Measurements from ENCODE around the gene CRYZL1.

CRYZL1 gene

DNA sequence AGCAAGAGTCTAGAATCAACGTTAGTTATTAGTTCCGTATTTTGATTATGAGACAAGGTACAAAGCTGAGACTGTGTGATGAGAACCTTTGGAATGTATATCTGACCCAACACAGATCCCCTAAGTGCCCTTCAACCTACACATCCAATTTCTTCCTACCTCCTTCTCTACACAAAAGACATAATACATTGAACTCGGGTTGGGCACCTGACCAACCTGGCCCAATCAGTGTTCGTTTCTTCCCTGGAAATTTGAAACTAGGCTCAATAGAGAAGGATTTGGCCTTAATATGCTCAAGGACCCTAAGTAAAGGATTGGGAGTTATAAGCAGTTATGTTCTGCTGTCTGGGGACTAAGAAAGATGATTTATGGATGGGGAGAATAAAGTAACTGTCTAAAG is 12.9 kb upstream of the CRYZL1 start:
- Histone ChIP-seq H3K9me2 (ENCODE audit: low read depth, low read length) (no peaks in the 10 kb centered on the region), H3K4me2 (ENCODE audit: low read length) (no peak overlapping the region), H3K4me1 (ENCODE audit: insufficient read depth, low read length, severe bottlenecking) (no peaks in the 10 kb centered on the region), H3K79me2 (ENCODE audit: insufficient read depth, low read length) (no peaks in the 10 kb centered on the region), H3F3A (ENCODE audit: insufficient read depth, low read length) (no peaks in the 10 kb centered on the region), H3K9me3 (ENCODE audit: low read length) (no peaks in the 10 kb centered on the region), H2AFZ (ENCODE audit: low read length) (no peak overlapping the region), H3K4me3 (ENCODE audit: low read depth, low read length, poor library complexity, severe bottlenecking) (no peak overlapping the region), H3K9ac (ENCODE audit: low read length) (no peak overlapping the region), H3K36me3 (ENCODE audit: insufficient read depth, low read length) (no peaks in the 10 kb centered on the region), H4K20me1 (ENCODE audit: insufficient read depth, low read length) (no peaks in the 10 kb centered on the region), H3K27me3 (ENCODE audit: insufficient read depth, low read length) (no peaks in the 10 kb centered on the region; the same call in 1 of the 2 replicates), H3K27ac (ENCODE audit: low read depth, low read length, poor library complexity, severe bottlenecking) (no peak overlapping the region)
- TF ChIP-seq, protein P1, sequence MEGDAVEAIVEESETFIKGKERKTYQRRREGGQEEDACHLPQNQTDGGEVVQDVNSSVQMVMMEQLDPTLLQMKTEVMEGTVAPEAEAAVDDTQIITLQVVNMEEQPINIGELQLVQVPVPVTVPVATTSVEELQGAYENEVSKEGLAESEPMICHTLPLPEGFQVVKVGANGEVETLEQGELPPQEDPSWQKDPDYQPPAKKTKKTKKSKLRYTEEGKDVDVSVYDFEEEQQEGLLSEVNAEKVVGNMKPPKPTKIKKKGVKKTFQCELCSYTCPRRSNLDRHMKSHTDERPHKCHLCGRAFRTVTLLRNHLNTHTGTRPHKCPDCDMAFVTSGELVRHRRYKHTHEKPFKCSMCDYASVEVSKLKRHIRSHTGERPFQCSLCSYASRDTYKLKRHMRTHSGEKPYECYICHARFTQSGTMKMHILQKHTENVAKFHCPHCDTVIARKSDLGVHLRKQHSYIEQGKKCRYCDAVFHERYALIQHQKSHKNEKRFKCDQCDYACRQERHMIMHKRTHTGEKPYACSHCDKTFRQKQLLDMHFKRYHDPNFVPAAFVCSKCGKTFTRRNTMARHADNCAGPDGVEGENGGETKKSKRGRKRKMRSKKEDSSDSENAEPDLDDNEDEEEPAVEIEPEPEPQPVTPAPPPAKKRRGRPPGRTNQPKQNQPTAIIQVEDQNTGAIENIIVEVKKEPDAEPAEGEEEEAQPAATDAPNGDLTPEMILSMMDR (IDR thresholded peaks at IDR 0.05; ENCODE audit: low read length) = no peak
- no peak for TF ChIP-seq EZH2 (IDR thresholded peaks at IDR 0.05; ENCODE audit: borderline replicate concordance, low read length)

DNA sequence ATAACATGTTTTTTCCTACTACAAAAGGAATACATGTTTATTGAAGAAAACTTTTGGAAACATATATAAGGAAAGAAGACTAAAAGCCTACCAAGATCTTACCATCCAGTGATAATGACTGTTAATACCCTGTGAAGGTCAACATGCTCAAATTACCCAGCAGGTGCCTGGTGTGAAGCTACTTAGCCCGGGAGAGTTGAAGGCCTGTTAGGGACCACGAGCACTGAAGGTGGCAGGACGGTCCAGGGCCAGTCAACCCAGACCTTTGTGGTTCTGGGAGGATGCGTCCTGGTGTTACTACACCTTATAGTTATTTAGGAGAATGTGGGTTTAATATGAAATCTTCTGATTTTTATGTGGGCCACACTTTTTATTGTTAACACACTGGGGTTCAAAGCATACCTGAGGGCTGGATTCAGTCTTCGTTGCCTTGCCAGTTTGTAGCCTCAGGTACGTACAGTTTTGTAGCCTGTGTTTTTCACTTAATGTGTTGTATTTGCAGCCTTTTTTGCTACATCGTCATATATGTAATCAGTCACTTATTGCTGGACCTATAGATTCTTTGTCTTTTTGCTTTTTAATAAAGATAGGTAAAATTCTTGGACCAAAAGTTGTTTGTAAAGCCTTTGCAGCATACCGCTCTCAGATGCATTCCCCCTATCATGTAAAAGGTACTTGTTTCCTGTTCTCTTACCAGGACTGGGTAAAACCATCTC is 10.6 kb upstream of the CRYZL1 start:
- Histone ChIP-seq H3K4me1 (ENCODE audit: insufficient read depth, low read length, severe bottlenecking) (no peaks in the 10 kb centered on the region), H4K20me1 (ENCODE audit: insufficient read depth, low read length) (no peaks in the 10 kb centered on the region), H3K36me3 (ENCODE audit: insufficient read depth, low read length) (no peaks in the 10 kb centered on the region), H3K27me3 (ENCODE audit: insufficient read depth, low read length) (peaks cover 5% of the 10 kb centered on the region; the same call in 1 of the 2 replicates), H3K9ac (ENCODE audit: low read length) (no peak overlapping the region), H3K4me3 (ENCODE audit: low read depth, low read length, poor library complexity, severe bottlenecking) (no peak overlapping the region), H3K79me2 (ENCODE audit: insufficient read depth, low read length) (no peaks in the 10 kb centered on the region), H2AFZ (ENCODE audit: low read length) (no peak overlapping the region), H3K27ac (ENCODE audit: low read depth, low read length, poor library complexity, severe bottlenecking) (no peak overlapping the region), H3K9me3 (ENCODE audit: low read length) (no peaks in the 10 kb centered on the region), H3F3A (ENCODE audit: insufficient read depth, low read length) (no peaks in the 10 kb centered on the region), H3K9me2 (ENCODE audit: low read depth, low read length) (no peaks in the 10 kb centered on the region), H3K4me2 (ENCODE audit: low read length) (no peak overlapping the region)
- TF ChIP-seq, protein P1 (IDR thresholded peaks at IDR 0.05; ENCODE audit: low read length) = no peak
- TF ChIP-seq EZH2 (IDR thresholded peaks at IDR 0.05; ENCODE audit: borderline replicate concordance, low read length) = no peak

DNA sequence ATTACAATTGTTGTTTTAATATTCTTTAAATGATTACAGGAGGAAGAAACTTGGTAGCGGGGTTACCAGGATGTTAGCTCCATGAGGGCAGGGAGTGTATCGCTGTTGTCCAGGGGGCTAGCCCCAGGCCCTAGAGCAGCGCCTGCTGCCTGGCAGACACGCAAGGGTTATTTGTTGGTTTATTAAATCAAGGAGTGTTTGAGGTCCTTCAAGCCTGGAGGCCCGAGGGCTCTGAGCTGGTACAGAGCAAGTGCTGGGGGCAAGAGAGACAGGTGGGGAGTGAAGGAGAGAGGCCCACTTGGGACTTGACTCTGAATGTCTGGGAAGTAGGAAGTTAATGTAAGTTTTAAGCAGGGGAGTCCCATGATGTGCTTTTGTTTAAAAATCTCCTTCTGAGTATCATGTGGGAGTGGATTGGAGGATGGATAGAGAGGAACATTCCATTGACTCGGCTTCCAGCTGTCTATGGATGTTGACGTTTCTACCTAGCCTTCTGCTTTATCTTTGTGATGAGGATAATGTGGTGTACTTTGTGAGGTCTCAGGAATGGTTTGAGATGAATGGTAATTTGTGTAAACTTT is 9.5 kb upstream of the CRYZL1 start:
- Histone ChIP-seq H3K36me3 (ENCODE audit: insufficient read depth, low read length) (no peaks in the 10 kb centered on the region), H3K4me1 (ENCODE audit: insufficient read depth, low read length, severe bottlenecking) (no peaks in the 10 kb centered on the region), H3K27ac (ENCODE audit: low read depth, low read length, poor library complexity, severe bottlenecking) (no peak overlapping the region)

More for the DNA sequence above, 9.5 kb upstream of the CRYZL1 start:
- Histone ChIP-seq H4K20me1 (ENCODE audit: insufficient read depth, low read length) (no peaks in the 10 kb centered on the region), H3K4me3 (ENCODE audit: low read depth, low read length, poor library complexity, severe bottlenecking) (no peak overlapping the region), H3K9me2 (ENCODE audit: low read depth, low read length) (no peaks in the 10 kb centered on the region), H3F3A (ENCODE audit: insufficient read depth, low read length) (no peaks in the 10 kb centered on the region), H3K9ac (ENCODE audit: low read length) (no peak overlapping the region), H3K27me3 (ENCODE audit: insufficient read depth, low read length) (peaks cover 5% of the 10 kb centered on the region; the same call in 1 of the 2 replicates), H2AFZ (ENCODE audit: low read length) (no peak overlapping the region), H3K79me2 (ENCODE audit: insufficient read depth, low read length) (no peaks in the 10 kb centered on the region), H3K4me2 (ENCODE audit: low read length) (no peak overlapping the region), H3K9me3 (ENCODE audit: low read length) (no peaks in the 10 kb centered on the region)
- TF ChIP-seq EZH2 (IDR thresholded peaks at IDR 0.05; ENCODE audit: borderline replicate concordance, low read length) = no peak
- TF ChIP-seq, protein P1 (IDR thresholded peaks at IDR 0.05; ENCODE audit: low read length) = no peak

All from OCI-LY1 (cell line).